Tibial artery (tissue), 4 donors: ENCODE measurements around the gene MSI2.

ENCODE experiments used
- DNase-seq, 2 donors: peaks; one replicate each; pipeline ENCODE4 v3.0.0-alpha.2; 2019
- H3K27ac ChIP-seq, 2 donors: fragments of 200-600 bp; sonication (generic) in 1 of 2; 1 replicate in 1 of 2; 2 replicates in 1 of 2; pipeline ENCODE4 v1.5.1; 2018 to 2019; ENCODE audit warnings: mild to moderate bottlenecking in 1 of 2
- H3K27me3 ChIP-seq, 2 donors: fragments of 200-600 bp; sonication (generic) in 1 of 2; one replicate each; pipeline versions ENCODE4 v1.5.1 to v1.6.0; 2016 to 2019
- H3K36me3 ChIP-seq, 3 donors: fragments of 200-600 bp; sonication (generic) in 2 of 3; one replicate each; pipeline ENCODE4 v1.5.1; 2016 to 2019; ENCODE audit warnings: mild to moderate bottlenecking in 2 of 3
- H3K4me1 ChIP-seq, 4 donors: fragments of 200-600 bp; sonication (generic) in 2 of 4; 1 replicate in 3 of 4; 2 replicates in 1 of 4; pipeline ENCODE4 v1.5.1; 2016 to 2019
- H3K4me3 ChIP-seq, 2 donors: fragments of 200-600 bp; sonication (generic) in 1 of 2; 1 replicate in 1 of 2; 2 replicates in 1 of 2; pipeline ENCODE4 v1.5.1; 2018 to 2019; ENCODE audit warnings: mild to moderate bottlenecking in 2 of 2
- H3K9me3 ChIP-seq, 3 donors: fragments of 200-600 bp; sonication (generic) in 1 of 3; one replicate each; pipeline ENCODE4 v1.5.1; 2016 to 2019
- CTCF ChIP-seq, 2 experiments: fragments of 200-600 bp in 1 of 2; fragments of 450-650 bp in 1 of 2; IDR thresholded peaks; one replicate each; pipeline ENCODE4 v1.5.1; 2017 to 2019; ENCODE audit warnings: antibody characterized with exemption in 2 of 2, mild to moderate bottlenecking in 1 of 2, moderate library complexity in 1 of 2
- intact Hi-C: fragments of 100-400 bp; cut with DNase I; formaldehyde crosslinking; loops from one replicate; pipeline ENCODE4 v1.15.0; 2023; ENCODE audit warnings: low total_unique reads

The MSI2 gene

DNA sequence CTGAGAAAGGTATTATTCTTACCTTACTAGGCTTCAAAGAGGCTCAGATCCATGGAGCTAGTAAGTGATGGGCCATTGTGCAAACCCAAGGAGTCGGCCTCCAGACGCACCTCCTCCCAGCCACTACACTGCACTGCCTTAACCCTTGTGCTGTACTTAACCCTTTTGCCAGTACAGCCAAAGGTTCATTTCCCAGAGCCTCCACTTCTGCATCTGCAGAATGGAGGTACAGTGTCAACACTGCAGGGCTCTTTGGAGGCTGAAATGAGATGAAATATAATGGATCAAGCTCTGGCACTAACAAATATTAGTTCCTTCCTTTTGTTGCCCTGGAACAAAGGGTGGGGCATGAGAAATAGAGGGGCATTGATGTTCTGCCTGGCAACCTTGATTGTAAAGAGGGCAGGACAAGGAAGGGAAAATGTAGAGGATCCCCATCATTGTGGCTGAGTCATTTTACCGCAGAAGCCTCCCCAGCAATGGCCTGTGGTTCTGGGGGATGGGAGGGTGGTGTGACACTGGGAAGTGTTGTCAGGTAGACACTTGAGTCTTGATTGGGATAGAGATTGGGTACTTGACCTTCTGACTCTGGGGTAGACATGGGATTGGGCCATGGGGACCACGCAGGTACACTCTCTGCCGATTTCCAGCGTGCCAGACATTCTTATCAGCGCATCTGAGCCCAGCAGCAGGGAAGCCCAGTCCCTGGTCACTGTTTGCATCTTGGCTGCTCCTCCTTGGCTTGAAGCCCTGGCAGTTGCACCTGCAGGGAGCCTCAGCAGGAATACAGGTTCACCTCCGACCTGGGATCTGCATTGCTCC is 84.0 kb downstream of the MSI2 start:
- H3K27ac ChIP-seq = no peak overlapping the region
- TF ChIP-seq CTCF (IDR thresholded peaks at IDR 0.05) = no peak
- H3K4me1 ChIP-seq = peaks cover 0 to 6% (median 0%) of the 10 kb centered on the region in 4 donors
- no peaks in the 10 kb centered on the region for H3K9me3 ChIP-seq
- no peak for DNase-seq
- intact Hi-C loops = no loop called here
- no peak overlapping the region for H3K4me3 ChIP-seq
- no peaks in the 10 kb centered on the region for H3K36me3 ChIP-seq
- no peaks in the 10 kb centered on the region for H3K27me3 ChIP-seq

DNA sequence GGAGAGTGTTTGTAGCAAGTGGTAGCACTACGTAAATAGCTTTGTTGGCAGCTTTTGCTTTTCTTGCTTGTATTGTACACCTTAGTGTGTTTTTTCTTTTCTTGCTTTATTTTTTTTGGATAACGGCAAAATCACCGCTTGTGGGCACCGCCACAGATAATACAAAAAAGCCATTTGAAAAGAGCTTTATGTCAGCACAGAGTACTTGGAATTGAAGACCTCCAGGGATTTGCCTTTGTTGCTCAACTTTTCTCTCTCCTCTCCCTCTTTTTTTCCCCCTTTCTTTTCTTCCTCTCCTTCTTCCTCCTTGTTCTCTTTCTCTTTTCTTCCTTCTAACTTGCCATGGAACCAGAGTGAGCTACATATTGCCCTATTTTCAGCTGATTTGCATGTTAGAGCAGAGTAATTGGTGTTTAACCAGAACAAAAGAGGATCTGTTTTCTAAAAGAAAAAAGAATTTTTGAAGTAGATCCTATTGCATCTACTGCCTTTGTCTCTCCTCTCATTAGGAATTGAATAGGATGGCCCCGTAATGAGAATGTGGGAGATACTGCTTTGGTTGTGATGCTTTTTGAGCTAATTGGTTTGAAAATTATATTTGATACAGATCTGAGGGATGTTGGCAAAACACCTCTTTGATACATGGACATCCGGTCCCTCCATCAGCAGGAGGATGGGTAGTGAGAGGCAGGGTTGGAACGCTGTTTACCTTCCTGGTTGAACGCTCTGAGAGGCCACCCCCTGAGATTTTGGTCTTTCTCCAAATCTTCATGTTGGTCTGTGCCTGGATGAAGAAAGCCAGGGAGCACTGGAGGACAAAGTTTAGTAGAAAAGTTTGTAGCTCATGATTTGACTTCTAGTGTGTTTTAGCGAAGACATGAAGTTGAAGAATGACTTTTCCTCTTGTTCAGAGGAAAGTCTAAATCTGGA is 85.6 kb downstream of the MSI2 start:
- intact Hi-C loops = no loop called here
- no peak for DNase-seq
- H3K27me3 ChIP-seq = no peaks in the 10 kb centered on the region
- no peak overlapping the region for H3K4me3 ChIP-seq
- no peak for TF ChIP-seq CTCF (IDR thresholded peaks at IDR 0.05)
- no peak overlapping the region for H3K27ac ChIP-seq
- no peaks in the 10 kb centered on the region for H3K9me3 ChIP-seq
- peaks cover 0 to 6% (median 0%) of the 10 kb centered on the region in 4 donors for H3K4me1 ChIP-seq
- H3K36me3 ChIP-seq = no peaks in the 10 kb centered on the region

DNA sequence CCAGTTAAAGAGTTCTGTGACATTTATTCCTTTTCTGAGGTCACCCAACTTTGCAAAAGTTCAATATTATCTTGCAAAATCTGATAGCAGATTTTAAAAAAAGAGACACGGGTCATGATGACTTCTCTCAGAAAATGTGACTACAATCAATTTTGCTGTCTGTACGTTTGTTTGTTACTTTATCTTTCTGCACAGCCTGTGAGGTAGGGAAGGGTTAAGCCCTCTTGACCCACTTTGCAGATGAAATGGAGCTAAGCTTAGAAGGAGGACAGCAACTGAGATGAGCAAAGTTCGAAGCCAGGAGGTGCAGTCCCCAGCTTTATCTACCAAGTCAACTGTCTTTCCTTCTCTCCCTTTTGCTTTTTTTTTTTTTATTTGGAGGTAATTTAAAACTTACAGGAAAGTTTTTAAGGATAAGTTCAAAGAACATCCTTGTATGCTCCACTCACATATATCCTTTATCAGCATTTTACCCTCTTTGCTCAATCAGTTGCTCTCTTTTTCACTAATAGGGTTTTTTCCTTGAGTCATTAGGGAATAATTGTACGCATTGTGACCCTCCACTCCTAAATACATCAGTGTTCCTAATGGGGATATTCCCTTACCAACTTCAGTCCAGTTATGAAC is 86.8 kb downstream of the MSI2 start:
- Histone ChIP-seq H3K27me3 (no peaks in the 10 kb centered on the region), H3K27ac (no peak overlapping the region), H3K4me1 (peaks cover 0 to 6% (median 0%) of the 10 kb centered on the region in 4 donors), H3K9me3 (no peaks in the 10 kb centered on the region), H3K36me3 (peaks cover 0 to 5% (median 4%) of the 10 kb centered on the region in 3 donors), H3K4me3 (no peak overlapping the region)
- intact Hi-C loops = no loop called here
- no peak for TF ChIP-seq CTCF (IDR thresholded peaks at IDR 0.05)
- DNase-seq = no peak

GRCh38 chr17:57343717-57344116 is 87.4 kb downstream of the MSI2 start:
- H3K36me3 ChIP-seq = peaks cover 0 to 7% (median 4%) of the 10 kb centered on the region in 3 donors
- no peak overlapping the region for H3K4me3 ChIP-seq
- DNase-seq = no peak
- no peak for TF ChIP-seq CTCF (IDR thresholded peaks at IDR 0.05)
- intact Hi-C loops = no loop called here
- no peaks in the 10 kb centered on the region for H3K9me3 ChIP-seq
- no peaks in the 10 kb centered on the region for H3K27me3 ChIP-seq
- H3K4me1 ChIP-seq = peaks cover 0 to 6% (median 0%) of the 10 kb centered on the region in 4 donors
- H3K27ac ChIP-seq = no peak overlapping the region

DNA sequence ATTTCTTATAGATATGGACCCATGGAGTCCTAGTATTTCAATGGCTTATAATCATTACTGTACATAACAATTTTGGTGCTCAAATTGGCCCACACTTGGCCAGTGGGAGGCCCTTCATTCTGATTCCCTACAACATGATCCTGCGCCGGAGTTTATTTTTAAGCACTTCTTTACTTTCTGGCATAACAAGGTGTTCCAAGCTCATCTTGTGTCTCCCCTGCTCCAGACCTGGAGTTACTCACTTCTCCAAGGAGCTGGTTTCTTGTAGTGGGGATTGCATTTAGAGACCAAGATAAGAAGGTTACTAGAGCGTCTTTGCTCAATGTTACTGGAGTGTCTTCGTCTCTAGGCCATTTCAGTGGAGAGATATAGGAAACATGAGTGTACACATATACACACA is 87.9 kb downstream of the MSI2 start:
- no peak overlapping the region for H3K4me3 ChIP-seq
- H3K4me1 ChIP-seq = peaks cover 0 to 6% (median 0%) of the 10 kb centered on the region in 4 donors
- intact Hi-C loops = no loop called here
- H3K27ac ChIP-seq = no peak overlapping the region
- TF ChIP-seq CTCF (IDR thresholded peaks at IDR 0.05) = no peak
- DNase-seq = no peak
- H3K27me3 ChIP-seq = no peaks in the 10 kb centered on the region
- H3K36me3 ChIP-seq = peaks cover 0 to 7% (median 4%) of the 10 kb centered on the region in 3 donors
- no peaks in the 10 kb centered on the region for H3K9me3 ChIP-seq
